ENCODE results near the gene SYNCRIP. TPM values are rescaled to one million over a fixed set of nuclear protein-coding genes. Genes with fewer than 3 reads are reported as not detected.

SYNCRIP gene
- total and polyA plus RNA-seq, 7 experiments from 2014 or later: 69.8 to 131 (median 82.2) TPM

GRCh38 chr6:85650606-85651005 is 7.9 kb upstream of the SYNCRIP start:
- Histone ChIP-seq H3K27me3 (ENCODE audit: control insufficient read depth in 2 of 2, insufficient read depth in 2 of 2, low read length in 2 of 2) (no peaks in the 10 kb centered on the region), H3K9me3 (ENCODE audit: control insufficient read depth in 2 of 3, low read length in 3 of 3) (no peaks in the 10 kb centered on the region), H3K4me3 (ENCODE audit: low read length) (no peak overlapping the region), H3K36me3 (ENCODE audit: control insufficient read depth in 2 of 3, insufficient read depth in 3 of 3, low read length in 3 of 3) (no peaks in the 10 kb centered on the region), H3K27ac (ENCODE audit: low read depth, low read length) (no peak overlapping the region), H3K4me1 (ENCODE audit: control insufficient read depth in 2 of 2, insufficient read depth in 2 of 2, low read length in 2 of 2) (no peaks in the 10 kb centered on the region)
- ChIA-PET POLR2A (interaction anchor here (1.2 kb wide), 1 partner anchor 20 kb away, joined by 3 read pairs; no protein-coding TSS in a partner anchor), CTCF (no interaction called here)
- DNase-seq (no peak), ATAC-seq (no peak)
- intact Hi-C loops (cut with micrococcal nuclease): no loop called here
- H3K9me3 Mint-ChIP-seq: no peaks in the 10 kb centered on the region
- peaks cover 0 to 2% (median under 1%) of the 10 kb centered on the region in 7 donors for H3K4me1 Mint-ChIP-seq
- H3K27me3 Mint-ChIP-seq: peaks cover 0 to 14% (median 0%) of the 10 kb centered on the region in 5 donors
- H3K27ac Mint-ChIP-seq: no peak overlapping the region
- no peak overlapping the region for H3K4me3 Mint-ChIP-seq
- peaks cover 0 to 4% (median 0%) of the 10 kb centered on the region in 5 donors for H3K36me3 Mint-ChIP-seq

- H3K27ac Mint-ChIP-seq: peak overlapping the region; percentile 92 to 99 (median 97)
- ATAC-seq: no peak
- DNase-seq: peak in 1 of 9 donors; percentile 73
Observed at GRCh38 chr6:85644279-85644762, 1.6 kb upstream of the SYNCRIP start.

GRCh38 chr6:85643537-85644278 is 1.0 kb upstream of the SYNCRIP start:
- Mint-ChIP-seq H3K27me3 (peaks cover 0 to 3% (median 0%) of the 10 kb centered on the region in 5 donors), H3K27ac (peak overlapping the region; percentile 97 to 100 (median 99)), H3K4me1 (peaks cover 35 to 45% (median 43%) of the 10 kb centered on the region in 7 donors), H3K9me3 (no peaks in the 10 kb centered on the region), H3K36me3 (peaks cover 8 to 30% (median 20%) of the 10 kb centered on the region in 5 donors), H3K4me3 (peak overlapping the region; percentile 90 to 99 (median 96))
- ChIA-PET POLR2A (interaction anchor here (0.6 to 9.6 kb wide), 12 partner anchors 8 to 1512 kb away, joined by 3 to 593 read pairs (median 4); partner anchors contain the start of genes SNX14 and ZNF292), CTCF (interaction anchor here (5.3 kb wide), 1 partner anchor 33 kb away, joined by 50 read pairs; no protein-coding TSS in a partner anchor)
- H3K4me1 ChIP-seq (ENCODE audit: control insufficient read depth in 2 of 2, insufficient read depth in 2 of 2, low read length in 2 of 2): peaks cover 25 to 31% of the 10 kb centered on the region in 2 donors
- DNase-seq: peak; percentile 63 to 83 (median 74)
- no peaks in the 10 kb centered on the region for H3K9me3 ChIP-seq (ENCODE audit: control insufficient read depth in 2 of 3, low read length in 3 of 3)
- intact Hi-C loops (cut with micrococcal nuclease): loop anchor here (1.0 to 10.0 kb wide), 11 partner anchors 35 to 1947 kb away; partner anchors contain the start of genes CEP162 (in 2 of the 2), SLC35A1 (in 2 of the 2), ZNF292 (in 2 of the 2) and CYB5R4 (in 1 of the 2)
- H3K36me3 ChIP-seq (ENCODE audit: control insufficient read depth in 2 of 3, insufficient read depth in 3 of 3, low read length in 3 of 3): peaks cover 0 to 28% (median 0%) of the 10 kb centered on the region in 3 experiments
- H3K4me3 ChIP-seq (ENCODE audit: low read length): peak overlapping the region; percentile 79
- no peaks in the 10 kb centered on the region for H3K27me3 ChIP-seq (ENCODE audit: control insufficient read depth in 2 of 2, insufficient read depth in 2 of 2, low read length in 2 of 2)
- peak; percentile 36 for ATAC-seq
- peak overlapping the region; percentile 99 for H3K27ac ChIP-seq (ENCODE audit: low read depth, low read length)

More at GRCh38 chr6:85644279-85644762, 1.6 kb upstream of the SYNCRIP start:
- Mint-ChIP-seq H3K36me3 (peaks cover 8 to 26% (median 14%) of the 10 kb centered on the region in 5 donors), H3K4me1 (peaks cover 29 to 39% (median 37%) of the 10 kb centered on the region in 7 donors), H3K4me3 (peak overlapping the region; percentile 86 to 97 (median 94)), H3K9me3 (no peaks in the 10 kb centered on the region), H3K27me3 (peaks cover 0 to 8% (median 0%) of the 10 kb centered on the region in 5 donors)
- Histone ChIP-seq H3K9me3 (ENCODE audit: control insufficient read depth in 2 of 3, low read length in 3 of 3) (no peaks in the 10 kb centered on the region), H3K4me1 (ENCODE audit: control insufficient read depth in 2 of 2, insufficient read depth in 2 of 2, low read length in 2 of 2) (peaks cover 19 to 28% of the 10 kb centered on the region in 2 donors), H3K27me3 (ENCODE audit: control insufficient read depth in 2 of 2, insufficient read depth in 2 of 2, low read length in 2 of 2) (no peaks in the 10 kb centered on the region), H3K27ac (ENCODE audit: low read depth, low read length) (peak overlapping the region; percentile 99), H3K4me3 (ENCODE audit: low read length) (peak overlapping the region; percentile 79), H3K36me3 (ENCODE audit: control insufficient read depth in 2 of 3, insufficient read depth in 3 of 3, low read length in 3 of 3) (peaks cover 0 to 22% (median 0%) of the 10 kb centered on the region in 3 experiments)
- CTCF ChIA-PET: interaction anchor here (5.3 kb wide), 1 partner anchor 33 kb away, joined by 50 read pairs; no protein-coding TSS in a partner anchor
- intact Hi-C loops (cut with micrococcal nuclease): loop anchor here (1.0 to 10.0 kb wide), 3 partner anchors 192 to 1511 kb away; partner anchors contain the start of genes ZNF292 (in 2 of the 2) and NT5E (in 1 of the 2)
- POLR2A ChIA-PET: interaction anchor here (0.6 to 9.6 kb wide), 10 partner anchors 8 to 1511 kb away, joined by 3 to 593 read pairs (median 8); partner anchors contain the start of genes SNX14 and ZNF292

- Histone ChIP-seq H3K4me1 (ENCODE audit: control insufficient read depth in 2 of 2, insufficient read depth in 2 of 2, low read length in 2 of 2) (peaks cover 29 to 31% of the 10 kb centered on the region in 2 donors), H3K27me3 (ENCODE audit: control insufficient read depth in 2 of 2, insufficient read depth in 2 of 2, low read length in 2 of 2) (no peaks in the 10 kb centered on the region), H3K4me3 (ENCODE audit: low read length) (peak overlapping the region; percentile 99), H3K9me3 (ENCODE audit: control insufficient read depth in 2 of 3, low read length in 3 of 3) (no peaks in the 10 kb centered on the region), H3K27ac (ENCODE audit: low read depth, low read length) (peak overlapping the region; percentile 99), H3K36me3 (ENCODE audit: control insufficient read depth in 2 of 3, insufficient read depth in 3 of 3, low read length in 3 of 3) (peaks cover 3 to 36% (median 4%) of the 10 kb centered on the region in 3 experiments)
- DNase-seq (peak; percentile 33 to 64 (median 49)), ATAC-seq (no peak)
- Mint-ChIP-seq H3K27ac (peak overlapping the region; percentile 97 to 100 (median 99)), H3K4me3 (peak overlapping the region; percentile 90 to 99 (median 96)), H3K27me3 (no peaks in the 10 kb centered on the region), H3K9me3 (no peaks in the 10 kb centered on the region), H3K36me3 (peaks cover 4 to 39% (median 34%) of the 10 kb centered on the region in 5 donors), H3K4me1 (peaks cover 48 to 61% (median 58%) of the 10 kb centered on the region in 7 donors)
- ChIA-PET CTCF (interaction anchor here (1.1 to 5.3 kb wide), 2 partner anchors 28 to 35 kb away, joined by 5 to 50 read pairs; no protein-coding TSS in a partner anchor), POLR2A (interaction anchor here (0.6 to 9.6 kb wide), 12 partner anchors 10 to 52 kb away, joined by 3 to 593 read pairs (median 4); partner anchors contain the start of gene SNX14)
- intact Hi-C loops (cut with micrococcal nuclease): loop anchor here (2.0 to 10.0 kb wide), 6 partner anchors 17 to 1831 kb away; partner anchors contain the start of genes CYB5R4 (in 1 of the 2), NT5E (in 1 of the 2), SLC35A1 (in 1 of the 2) and ZNF292 (in 1 of the 2)
Observed at GRCh38 chr6:85641897-85642773, 551 bp downstream of the SYNCRIP start.

GRCh38 chr6:85641522-85641896 is 1.2 kb downstream of the SYNCRIP start:
- peak overlapping the region; percentile 86 to 100 (median 97) for H3K27ac Mint-ChIP-seq
- H3K4me1 ChIP-seq (ENCODE audit: control insufficient read depth in 2 of 2, insufficient read depth in 2 of 2, low read length in 2 of 2): peaks cover 29 to 31% of the 10 kb centered on the region in 2 donors

More at GRCh38 chr6:85641522-85641896, 1.2 kb downstream of the SYNCRIP start:
- ChIA-PET CTCF (interaction anchor here (5.3 kb wide), 1 partner anchor 36 kb away, joined by 50 read pairs; no protein-coding TSS in a partner anchor), POLR2A (interaction anchor here (0.6 to 9.6 kb wide), 5 partner anchors 13 to 47 kb away, joined by 3 to 593 read pairs (median 97); partner anchors contain the start of gene SNX14)
- DNase-seq: peak in 1 of 9 donors; percentile 3
- no peaks in the 10 kb centered on the region for H3K9me3 ChIP-seq (ENCODE audit: control insufficient read depth in 2 of 3, low read length in 3 of 3)
- ATAC-seq: no peak
- intact Hi-C loops (cut with micrococcal nuclease): loop anchor here (2.0 to 10.0 kb wide), 4 partner anchors 17 to 1513 kb away; partner anchors contain the start of genes NT5E (in 1 of the 2) and ZNF292 (in 1 of the 2)
- H3K27me3 Mint-ChIP-seq: no peaks in the 10 kb centered on the region
- peak overlapping the region; percentile 90 to 99 (median 96) for H3K4me3 Mint-ChIP-seq
- H3K27me3 ChIP-seq (ENCODE audit: control insufficient read depth in 2 of 2, insufficient read depth in 2 of 2, low read length in 2 of 2): no peaks in the 10 kb centered on the region
- peaks cover 9 to 42% (median 9%) of the 10 kb centered on the region in 3 experiments for H3K36me3 ChIP-seq (ENCODE audit: control insufficient read depth in 2 of 3, insufficient read depth in 3 of 3, low read length in 3 of 3)
- peak overlapping the region; percentile 99 for H3K4me3 ChIP-seq (ENCODE audit: low read length)
- H3K9me3 Mint-ChIP-seq: no peaks in the 10 kb centered on the region
- peak overlapping the region; percentile 99 for H3K27ac ChIP-seq (ENCODE audit: low read depth, low read length)
- H3K36me3 Mint-ChIP-seq: peaks cover 4 to 41% (median 37%) of the 10 kb centered on the region in 5 donors
- H3K4me1 Mint-ChIP-seq: peaks cover 48 to 65% (median 62%) of the 10 kb centered on the region in 7 donors

Measured in naive thymus-derived CD4-positive, alpha-beta T cell (primary cell).